Uterus (tissue), 4 donors: ENCODE results near the gene FRMPD2. TPM values are rescaled to one million over a fixed set of nuclear protein-coding genes. Genes with fewer than 3 reads are reported as not detected.

Source experiments
- DNase-seq, 2 donors: peaks; one replicate each; pipeline ENCODE4 v3.0.0-alpha.2; 2019 to 2020
- H3K27ac ChIP-seq, 2 donors: fragments of 200-600 bp; sonication (generic); 1 replicate in 1 of 2; 2 replicates in 1 of 2; pipeline ENCODE4 v1.5.1; 2016 to 2018
- H3K27me3 ChIP-seq, 2 donors: fragments of 200-600 bp; sonication (generic); one replicate each; pipeline ENCODE4 v1.5.1; 2018 to 2019; ENCODE audit warnings: control low read depth in 1 of 2
- H3K36me3 ChIP-seq, 2 donors: fragments of 200-600 bp; sonication (generic); one replicate each; pipeline ENCODE4 v1.5.1; 2019; ENCODE audit warnings: control low read depth in 1 of 2
- H3K4me1 ChIP-seq, 2 donors: fragments of 200-600 bp; sonication (generic); one replicate each; pipeline ENCODE4 v1.5.1; 2018 to 2019; ENCODE audit warnings: control low read depth in 1 of 2
- H3K4me3 ChIP-seq, 2 donors: fragments of 200-600 bp; sonication (generic); 1 replicate in 1 of 2; 2 replicates in 1 of 2; pipeline ENCODE4 v1.5.1; 2018 to 2019; ENCODE audit warnings: mild to moderate bottlenecking in 1 of 2
- H3K9me3 ChIP-seq, 2 donors: fragments of 200-600 bp; sonication (generic); one replicate each; pipeline ENCODE4 v1.5.1; 2019; ENCODE audit warnings: control low read depth in 1 of 2
- POLR2A ChIP-seq, 2 donors: fragments of 450-650 bp; IDR thresholded peaks; one replicate each; pipeline ENCODE4 v1.6.1; 2016; ENCODE audit warnings: antibody characterized with exemption in 2 of 2, mild to moderate bottlenecking in 1 of 2, moderate library complexity in 1 of 2
- intact Hi-C: fragments of 100-400 bp; cut with DNase I; formaldehyde crosslinking; loops from one replicate; pipeline ENCODE4 v1.15.1; 2023; ENCODE audit warnings: low total_unique reads
- total RNA-seq, 4 donors: library from RNA; depleted of rRNA in 3 of 4; stranded (reverse); fragments of >200 nt in 3 of 4; gene quantifications; one replicate each; pipeline versions ENCODE4 v1.1.0 to v1.2.4, GENCODE V29; 2014 to 2023
- TF ChIP-seq, protein P1 (sequence below), 4 experiments: fragments of 200-600 bp in 2 of 4; fragments of 450-650 bp in 2 of 4; sonication (generic) in 2 of 4; IDR thresholded peaks; one replicate each; pipeline ENCODE4 v1.5.1; 2016 to 2019; ENCODE audit warnings: antibody characterized with exemption in 4 of 4, mild to moderate bottlenecking in 2 of 4, moderate library complexity in 1 of 4
- donor health status: DM: yes; HTN: yes; CAD: no.

FRMPD2 gene
- total RNA-seq, 4 donors from 2014 or later = 0.21 to 2.5 (median 0.26) TPM; not detected in 1

- H3K4me3 ChIP-seq = no peak overlapping the region
- no peaks in the 10 kb centered on the region for H3K27me3 ChIP-seq
- intact Hi-C loops = no loop called here
- no peak for TF ChIP-seq POLR2A (IDR thresholded peaks at IDR 0.05)
- TF ChIP-seq, protein P1, sequence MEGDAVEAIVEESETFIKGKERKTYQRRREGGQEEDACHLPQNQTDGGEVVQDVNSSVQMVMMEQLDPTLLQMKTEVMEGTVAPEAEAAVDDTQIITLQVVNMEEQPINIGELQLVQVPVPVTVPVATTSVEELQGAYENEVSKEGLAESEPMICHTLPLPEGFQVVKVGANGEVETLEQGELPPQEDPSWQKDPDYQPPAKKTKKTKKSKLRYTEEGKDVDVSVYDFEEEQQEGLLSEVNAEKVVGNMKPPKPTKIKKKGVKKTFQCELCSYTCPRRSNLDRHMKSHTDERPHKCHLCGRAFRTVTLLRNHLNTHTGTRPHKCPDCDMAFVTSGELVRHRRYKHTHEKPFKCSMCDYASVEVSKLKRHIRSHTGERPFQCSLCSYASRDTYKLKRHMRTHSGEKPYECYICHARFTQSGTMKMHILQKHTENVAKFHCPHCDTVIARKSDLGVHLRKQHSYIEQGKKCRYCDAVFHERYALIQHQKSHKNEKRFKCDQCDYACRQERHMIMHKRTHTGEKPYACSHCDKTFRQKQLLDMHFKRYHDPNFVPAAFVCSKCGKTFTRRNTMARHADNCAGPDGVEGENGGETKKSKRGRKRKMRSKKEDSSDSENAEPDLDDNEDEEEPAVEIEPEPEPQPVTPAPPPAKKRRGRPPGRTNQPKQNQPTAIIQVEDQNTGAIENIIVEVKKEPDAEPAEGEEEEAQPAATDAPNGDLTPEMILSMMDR (IDR thresholded peaks at IDR 0.05) = no peak
- H3K9me3 ChIP-seq = no peaks in the 10 kb centered on the region
- no peaks in the 10 kb centered on the region for H3K4me1 ChIP-seq
- no peak for DNase-seq
- no peaks in the 10 kb centered on the region for H3K36me3 ChIP-seq
- no peak overlapping the region for H3K27ac ChIP-seq
Measured at GRCh38 chr10:48237259-48238250, 36.9 kb downstream of the FRMPD2 start.

DNA sequence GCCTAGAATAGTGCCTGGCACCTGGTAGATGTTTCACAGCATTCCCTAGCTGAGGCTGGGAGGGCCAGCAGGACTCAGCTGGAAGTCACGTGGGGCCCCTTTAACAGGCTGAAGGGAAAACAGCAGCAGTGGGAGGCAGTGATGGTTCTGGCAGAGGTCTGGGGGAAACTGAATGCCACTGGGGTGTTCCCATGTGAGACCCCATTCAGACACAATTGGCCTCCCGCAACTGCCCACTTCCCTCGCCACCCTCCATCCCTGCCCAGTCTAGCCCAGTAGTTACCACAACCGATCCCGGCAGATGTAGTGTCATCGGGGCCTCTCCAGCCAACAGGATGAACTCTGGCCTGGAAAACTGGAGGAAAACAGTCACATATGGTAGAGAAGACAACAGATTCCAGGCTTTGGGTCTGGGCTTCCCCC is 38.3 kb downstream of the FRMPD2 start:
- Histone ChIP-seq H3K9me3 (no peaks in the 10 kb centered on the region), H3K27me3 (no peaks in the 10 kb centered on the region), H3K27ac (no peak overlapping the region), H3K4me1 (no peaks in the 10 kb centered on the region), H3K4me3 (no peak overlapping the region), H3K36me3 (no peaks in the 10 kb centered on the region)
- TF ChIP-seq, protein P1 (IDR thresholded peaks at IDR 0.05) = no peak
- no peak for TF ChIP-seq POLR2A (IDR thresholded peaks at IDR 0.05)
- DNase-seq = no peak
- intact Hi-C loops = no loop called here

- Histone ChIP-seq H3K4me1 (no peaks in the 10 kb centered on the region), H3K36me3 (no peaks in the 10 kb centered on the region), H3K27me3 (no peaks in the 10 kb centered on the region), H3K27ac (no peak overlapping the region), H3K9me3 (no peaks in the 10 kb centered on the region), H3K4me3 (no peak overlapping the region)
- no peak for TF ChIP-seq POLR2A (IDR thresholded peaks at IDR 0.05)
- TF ChIP-seq, protein P1 (IDR thresholded peaks at IDR 0.05) = no peak
- intact Hi-C loops = no loop called here
- DNase-seq = no peak
Measured at GRCh38 chr10:48235501-48235900, 39.0 kb downstream of the FRMPD2 start.

DNA sequence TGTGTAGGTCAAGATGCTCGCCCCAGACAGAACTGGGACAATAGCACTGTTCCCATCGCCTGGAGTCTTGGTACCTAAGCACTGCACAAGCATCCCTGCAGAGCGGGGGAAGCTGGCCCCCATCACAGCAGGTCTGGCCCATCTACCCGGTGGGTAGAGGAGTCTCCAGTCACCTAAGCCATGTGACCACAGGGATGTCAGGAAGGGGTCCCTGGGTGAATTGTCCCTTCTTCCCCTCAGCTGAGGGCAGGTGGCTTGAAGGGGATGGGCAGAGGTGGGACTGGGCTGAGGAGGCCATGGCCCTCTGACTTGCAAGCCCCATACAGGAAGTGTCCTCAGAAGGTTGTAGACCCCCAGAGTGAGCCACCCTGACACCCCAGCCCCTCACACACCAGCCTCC is 39.7 kb downstream of the FRMPD2 start:
- H3K36me3 ChIP-seq = no peaks in the 10 kb centered on the region
- no peak overlapping the region for H3K4me3 ChIP-seq
- no peak overlapping the region for H3K27ac ChIP-seq
- intact Hi-C loops = no loop called here
- no peak for DNase-seq
- no peaks in the 10 kb centered on the region for H3K4me1 ChIP-seq
- no peak for TF ChIP-seq POLR2A (IDR thresholded peaks at IDR 0.05)
- TF ChIP-seq, protein P1 (IDR thresholded peaks at IDR 0.05) = no peak
- no peaks in the 10 kb centered on the region for H3K9me3 ChIP-seq
- H3K27me3 ChIP-seq = no peaks in the 10 kb centered on the region

DNA sequence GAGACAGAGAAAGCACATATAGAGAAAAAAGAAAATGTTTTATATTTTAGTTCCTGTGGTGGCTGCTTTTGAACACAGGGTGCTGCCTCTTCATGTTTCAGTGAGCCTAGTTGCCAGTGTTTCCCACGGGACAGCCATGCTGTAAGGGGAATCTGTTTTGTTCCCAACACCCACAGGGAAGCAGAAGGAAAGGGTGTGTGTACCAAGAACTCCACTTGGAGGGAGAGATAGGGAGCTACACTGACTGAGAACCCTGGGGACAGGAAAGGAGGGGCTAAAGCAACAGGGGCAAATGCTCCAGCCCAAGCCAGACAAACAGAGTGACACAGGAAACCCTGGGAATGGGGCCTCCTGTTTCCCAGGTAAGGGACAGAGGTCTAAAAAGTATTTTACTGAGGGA is 40.2 kb downstream of the FRMPD2 start:
- no peaks in the 10 kb centered on the region for H3K36me3 ChIP-seq
- H3K27me3 ChIP-seq = no peaks in the 10 kb centered on the region
- TF ChIP-seq, protein P1 (IDR thresholded peaks at IDR 0.05) = no peak
- no peak for TF ChIP-seq POLR2A (IDR thresholded peaks at IDR 0.05)
- intact Hi-C loops = no loop called here
- DNase-seq = no peak
- H3K27ac ChIP-seq = no peak overlapping the region
- no peaks in the 10 kb centered on the region for H3K4me1 ChIP-seq
- H3K4me3 ChIP-seq = no peak overlapping the region
- no peaks in the 10 kb centered on the region for H3K9me3 ChIP-seq
